Peyer's patch (tissue), 4 donors: ENCODE data around the gene SRP19. TPM values are rescaled to one million over a fixed set of nuclear protein-coding genes. Genes with fewer than 3 reads are reported as not detected.
"Not testable (repeated sequence)": the region's sequence is repeated elsewhere in the genome, so short reads cannot be mapped to it uniquely, and the experiment has no call there.

Experiments
- DNase-seq, 3 donors: peaks; one replicate each; pipeline ENCODE4 v3.0.0-alpha.2; 2017 to 2019
- H3K27ac ChIP-seq, 4 donors: fragments of 200-600 bp; sonication (generic); one replicate each; pipeline ENCODE4 v1.5.1; 2016 to 2019
- H3K27me3 ChIP-seq, 2 donors: fragments of 200-600 bp; sonication (generic); one replicate each; pipeline ENCODE4 v1.5.1; 2019
- H3K36me3 ChIP-seq, 3 donors: fragments of 200-600 bp; sonication (generic); one replicate each; pipeline ENCODE4 v1.5.1; 2016 to 2019
- H3K4me1 ChIP-seq, 4 donors: fragments of 200-600 bp; sonication (generic); one replicate each; pipeline ENCODE4 v1.5.1; 2016 to 2019
- H3K4me3 ChIP-seq, 4 donors: fragments of 200-600 bp; sonication (generic); 1 replicate in 3 of 4; 2 replicates in 1 of 4; pipeline ENCODE4 v1.5.1; 2016 to 2019; ENCODE audit warnings: mild to moderate bottlenecking in 1 of 4
- H3K9me3 ChIP-seq, 4 donors: fragments of 200-600 bp; sonication (generic); one replicate each; pipeline ENCODE4 v1.5.1; 2016 to 2019; ENCODE audit warnings: mild to moderate bottlenecking in 1 of 4
- CTCF ChIP-seq, 6 experiments: fragments of 450-650 bp in 4 of 6; fragments of 200-600 bp in 2 of 6; sonication (generic) in 1 of 6; IDR thresholded peaks; one replicate each; pipeline ENCODE4 v1.5.1; 2017 to 2019; ENCODE audit warnings: antibody characterized with exemption in 6 of 6, mild to moderate bottlenecking in 3 of 6, moderate library complexity in 1 of 6
- POLR2A ChIP-seq, 2 donors: fragments of 450-650 bp; IDR thresholded peaks; one replicate each; pipeline ENCODE4 v1.5.1; 2017; ENCODE audit warnings: antibody characterized with exemption in 2 of 2, mild to moderate bottlenecking in 2 of 2, moderate library complexity in 2 of 2
- total RNA-seq, 4 donors: library from RNA; depleted of rRNA; stranded (reverse); fragments of >200 nt; gene quantifications; one replicate each; pipeline ENCODE4 v1.1.0, GENCODE V29; 2016

SRP19 gene
- total RNA-seq, 4 donors from 2014 or later: 15.7 to 63.7 (median 27.1) TPM

- peaks cover 0 to 60% (median 0%) of the 10 kb centered on the region in 3 donors for H3K36me3 ChIP-seq
- no peaks in the 10 kb centered on the region for H3K4me1 ChIP-seq
- TF ChIP-seq POLR2A (IDR thresholded peaks at IDR 0.05) (no peak), CTCF (IDR thresholded peaks at IDR 0.05) (no peak)
- no peak overlapping the region for H3K4me3 ChIP-seq
- H3K27ac ChIP-seq: no peak overlapping the region
- no peaks in the 10 kb centered on the region for H3K9me3 ChIP-seq
- no peaks in the 10 kb centered on the region for H3K27me3 ChIP-seq
- DNase-seq: no peak
Measured at GRCh38 chr5:112895682-112896081, 34.6 kb downstream of the SRP19 start.

DNA sequence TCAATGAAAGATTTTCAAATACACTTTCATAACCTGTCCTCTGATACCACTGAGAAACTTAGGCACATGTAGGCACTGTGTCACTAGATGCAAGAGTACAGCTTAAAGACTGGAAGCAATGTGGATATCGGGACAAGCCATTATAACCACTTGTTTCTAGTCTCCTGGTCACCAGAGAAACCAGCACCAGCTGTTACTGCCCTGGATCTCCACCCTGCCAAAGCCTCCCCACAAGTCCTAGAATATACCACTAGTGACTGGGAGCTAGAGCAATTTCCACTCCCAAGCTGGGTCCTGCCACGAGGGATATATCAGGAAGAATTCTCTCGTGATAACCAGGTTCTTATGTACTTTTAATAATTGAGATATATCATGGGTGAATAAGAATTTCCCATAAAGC, 41.5 kb downstream of the SRP19 start:
- no peaks in the 10 kb centered on the region for H3K27me3 ChIP-seq
- DNase-seq: no peak
- H3K4me1 ChIP-seq: no peaks in the 10 kb centered on the region
- peaks cover 0 to 41% (median 0%) of the 10 kb centered on the region in 3 donors for H3K36me3 ChIP-seq
- H3K4me3 ChIP-seq: no peak overlapping the region
- TF ChIP-seq POLR2A (IDR thresholded peaks at IDR 0.05): no peak
- no peak for TF ChIP-seq CTCF (IDR thresholded peaks at IDR 0.05)
- H3K9me3 ChIP-seq: no peaks in the 10 kb centered on the region
- no peak overlapping the region for H3K27ac ChIP-seq

- H3K4me3 ChIP-seq, DNase-seq, H3K4me1 ChIP-seq, H3K27me3 ChIP-seq, H3K9me3 ChIP-seq, H3K27ac ChIP-seq: not testable (repeated sequence)
- H3K36me3 ChIP-seq: peaks cover 0 to 29% (median 0%) of the 10 kb centered on the region in 3 donors
Measured at GRCh38 chr5:112904996-112905395, 43.9 kb downstream of the SRP19 start.

DNA sequence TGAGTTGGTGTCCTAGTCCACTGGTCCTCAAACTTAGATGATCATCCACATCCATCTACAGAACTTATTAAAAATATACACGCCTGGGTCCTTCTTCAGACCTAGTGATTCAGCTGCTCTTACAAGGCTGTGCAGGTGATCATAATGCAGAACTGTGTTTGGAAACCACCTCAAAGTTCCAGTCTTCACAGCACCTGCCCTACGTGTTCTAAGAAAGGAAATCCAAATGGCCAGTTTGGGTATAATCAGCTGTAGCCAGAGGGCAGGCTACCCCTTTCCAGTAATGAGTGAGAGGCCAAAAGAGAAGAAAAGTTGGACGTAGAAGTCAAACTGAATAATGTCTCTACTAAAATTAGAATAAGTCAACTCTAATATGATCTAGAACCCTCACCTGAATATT, 45.5 kb downstream of the SRP19 start:
- TF ChIP-seq CTCF (IDR thresholded peaks at IDR 0.05): no peak
- no peak for TF ChIP-seq POLR2A (IDR thresholded peaks at IDR 0.05)
- no peaks in the 10 kb centered on the region for H3K9me3 ChIP-seq
- H3K4me1 ChIP-seq: no peaks in the 10 kb centered on the region
- DNase-seq: no peak
- no peaks in the 10 kb centered on the region for H3K27me3 ChIP-seq
- no peak overlapping the region for H3K4me3 ChIP-seq
- H3K27ac ChIP-seq: no peak overlapping the region
- H3K36me3 ChIP-seq: peaks cover 0 to 23% (median 0%) of the 10 kb centered on the region in 3 donors

- no peaks in the 10 kb centered on the region for H3K4me1 ChIP-seq
- no peak overlapping the region for H3K4me3 ChIP-seq
- no peak overlapping the region for H3K27ac ChIP-seq
- no peaks in the 10 kb centered on the region for H3K9me3 ChIP-seq
- no peaks in the 10 kb centered on the region for H3K27me3 ChIP-seq
- H3K36me3 ChIP-seq: peaks cover 0 to 19% (median 0%) of the 10 kb centered on the region in 3 donors
- no peak for DNase-seq
- no peak for TF ChIP-seq CTCF (IDR thresholded peaks at IDR 0.05)
- no peak for TF ChIP-seq POLR2A (IDR thresholded peaks at IDR 0.05)
Measured at GRCh38 chr5:112907166-112907631, 46.1 kb downstream of the SRP19 start.

- Histone ChIP-seq H3K27me3 (no peaks in the 10 kb centered on the region), H3K36me3 (peaks cover 0 to 26% (median 0%) of the 10 kb centered on the region in 3 donors), H3K27ac (no peak overlapping the region), H3K4me3 (no peak overlapping the region), H3K9me3 (no peaks in the 10 kb centered on the region), H3K4me1 (peaks cover 0 to 6% (median 0%) of the 10 kb centered on the region in 4 donors)
- TF ChIP-seq POLR2A (IDR thresholded peaks at IDR 0.05) (no peak), CTCF (IDR thresholded peaks at IDR 0.05) (no peak)
- no peak for DNase-seq
Measured at GRCh38 chr5:112908854-112909253, 47.8 kb downstream of the SRP19 start.
